Osteoblast (primary cell): ENCODE measurements around the gene COCH. TPM values are rescaled to one million over a fixed set of nuclear protein-coding genes. Genes with fewer than 3 reads are reported as not detected.

Experiments used
- DNase-seq: peaks from one replicate; pipeline ENCODE4 v3.0.0; 2011; ENCODE audit warnings: low spot score, mixed read lengths; ENCODE audit not compliant: insufficient read length; ENCODE audit errors: missing footprints
- H2AFZ ChIP-seq: 2 replicates; pipeline ENCODE4 v1.6.0; 2011; ENCODE audit warnings: mild to moderate bottlenecking, low read length
- H3K27ac ChIP-seq: 2 replicates; pipeline ENCODE4 v1.5.1; 2011; ENCODE audit warnings: mild to moderate bottlenecking, low read depth, low read length, moderate library complexity
- H3K27me3 ChIP-seq: 2 replicates; pipeline ENCODE4 v1.6.0; 2012; ENCODE audit warnings: mild to moderate bottlenecking, control low read depth, inconsistent platforms, low read length, moderate library complexity; ENCODE audit not compliant: insufficient read depth
- H3K36me3 ChIP-seq: 2 replicates; pipeline ENCODE4 v1.5.1; 2011; ENCODE audit warnings: mild to moderate bottlenecking, low read length, control low read depth, moderate library complexity; ENCODE audit not compliant: insufficient read depth
- H3K4me1 ChIP-seq: 2 replicates; pipeline ENCODE4 v1.5.1; 2011; ENCODE audit warnings: mild to moderate bottlenecking, low read length, control low read depth, moderate library complexity; ENCODE audit not compliant: insufficient read depth
- H3K4me2 ChIP-seq: 2 replicates; pipeline ENCODE4 v1.6.0; 2011; ENCODE audit warnings: mild to moderate bottlenecking, low read length; ENCODE audit not compliant: insufficient read depth
- H3K4me3 ChIP-seq: fragments of 200-600 bp; sonication (generic); 3 replicates; pipeline ENCODE4 v1.5.1; 2012; ENCODE audit warnings: mild to moderate bottlenecking, low read length, inconsistent platforms; ENCODE audit not compliant: insufficient read depth
- H3K79me2 ChIP-seq: 2 replicates; pipeline ENCODE4 v1.6.0; 2012; ENCODE audit warnings: mild to moderate bottlenecking, low read length, control low read depth, inconsistent platforms; ENCODE audit not compliant: insufficient read depth
- H3K9me3 ChIP-seq: 2 replicates; pipeline ENCODE4 v1.5.1; 2011; ENCODE audit warnings: low read depth, low read length, control low read depth
- H4K20me1 ChIP-seq: 2 replicates; pipeline ENCODE4 v1.6.0; 2012; ENCODE audit warnings: mild to moderate bottlenecking, low read length, control low read depth; ENCODE audit not compliant: insufficient read depth
- CTCF ChIP-seq: IDR thresholded peaks from 2 replicates; pipeline ENCODE4 v1.5.1; 2011; ENCODE audit warnings: mild to moderate bottlenecking, low read depth, low read length, moderate library complexity; ENCODE audit errors: extremely low read depth
- total RNA-seq: library from RNA; depleted of rRNA; stranded (reverse); fragments of >200 nt; gene quantifications from 2 replicates; pipeline ENCODE4 v1.2.3, GENCODE V29; 2012

The COCH gene
- total RNA-seq, 1 donor: 1.1 TPM

GRCh38 chr14:30883508-30884294 is 9.3 kb downstream of the COCH start:
- no peak for TF ChIP-seq CTCF
- DNase-seq: no peak
- Histone ChIP-seq H3K4me3 (no peak overlapping the region), H2AFZ (no peak overlapping the region), H3K27me3 (no peaks in the 10 kb centered on the region), H3K9me3 (no peaks in the 10 kb centered on the region), H3K4me1 (peaks cover 8% of the 10 kb centered on the region), H4K20me1 (no peaks in the 10 kb centered on the region), H3K79me2 (no peaks in the 10 kb centered on the region), H3K27ac (no peak overlapping the region), H3K36me3 (no peaks in the 10 kb centered on the region), H3K4me2 (no peak overlapping the region)

GRCh38 chr14:30884901-30885300 is 10.5 kb downstream of the COCH start:
- TF ChIP-seq CTCF: no peak
- Histone ChIP-seq H3K27me3 (no peaks in the 10 kb centered on the region), H3K36me3 (no peaks in the 10 kb centered on the region), H3K27ac (no peak overlapping the region), H2AFZ (no peak overlapping the region), H4K20me1 (no peaks in the 10 kb centered on the region), H3K79me2 (no peaks in the 10 kb centered on the region), H3K9me3 (no peaks in the 10 kb centered on the region), H3K4me2 (no peak overlapping the region), H3K4me3 (no peak overlapping the region), H3K4me1 (peaks cover 8% of the 10 kb centered on the region)
- DNase-seq: no peak

GRCh38 chr14:30885840-30886740 is 11.7 kb downstream of the COCH start:
- no peak overlapping the region for H3K4me2 ChIP-seq
- no peaks in the 10 kb centered on the region for H3K79me2 ChIP-seq
- H3K4me1 ChIP-seq: peaks cover 14% of the 10 kb centered on the region
- H3K36me3 ChIP-seq: no peaks in the 10 kb centered on the region
- H4K20me1 ChIP-seq: no peaks in the 10 kb centered on the region
- TF ChIP-seq CTCF: no peak
- H3K9me3 ChIP-seq: no peaks in the 10 kb centered on the region
- DNase-seq: no peak
- no peaks in the 10 kb centered on the region for H3K27me3 ChIP-seq
- no peak overlapping the region for H2AFZ ChIP-seq
- H3K4me3 ChIP-seq: no peak overlapping the region
- no peak overlapping the region for H3K27ac ChIP-seq
